ENCODE results near the gene TMPRSS2. TPM values are rescaled to one million over a fixed set of nuclear protein-coding genes. Genes with fewer than 3 reads are reported as not detected.

Gene TMPRSS2
- total and polyA plus RNA-seq, 9 of the 15 experiments (the other 6 are each of a cell fraction or from before 2014, with no cell fraction given) = 0.20 TPM; not detected in 8

- Histone ChIP-seq H3K4me2 (ENCODE audit: insufficient read depth, low read length) (no peak overlapping the region), H3K4me3 (no peak overlapping the region), H3K9ac (ENCODE audit: insufficient read depth in 1 of 2, low read depth in 2 of 2, low read length in 2 of 2) (no peak overlapping the region), H3K27me3 (ENCODE audit: control insufficient read depth in 2 of 2, insufficient read depth in 2 of 2, low read length in 2 of 2) (no peaks in the 10 kb centered on the region; a peak in 1 of 5 replicates), H3K4me1 (replicated peaks in 1 of 2; ENCODE audit: control insufficient read depth in 2 of 2, insufficient read depth in 2 of 2, low read length in 2 of 2) (no peaks in the 10 kb centered on the region), H3K27ac (ENCODE audit: extremely low read depth, low read depth, low read length) (no peak overlapping the region), H3K36me3 (ENCODE audit: control insufficient read depth, insufficient read depth, low read length) (no peaks in the 10 kb centered on the region), H4K20me1 (replicated peaks; ENCODE audit: control insufficient read depth, insufficient read depth, low read length) (no peaks in the 10 kb centered on the region), H3K9me3 (replicated peaks; ENCODE audit: control insufficient read depth, insufficient read depth, low read depth, low read length) (no peaks in the 10 kb centered on the region), H3K9me1 (ENCODE audit: control insufficient read depth, insufficient read depth, low read length) (no peaks in the 10 kb centered on the region), H3K79me2 (ENCODE audit: control insufficient read depth, insufficient read depth, low read length) (no peaks in the 10 kb centered on the region), H2AFZ (ENCODE audit: low read depth, low read length) (no peak overlapping the region)
- ChIA-PET POLR2A (interaction anchor here (0.8 kb wide), 1 partner anchor 11 kb away, joined by 4 read pairs; no protein-coding TSS in a partner anchor), CTCF (ENCODE audit: low intra/inter-chr PET ratio) (no interaction called here)
- TF ChIP-seq STAG1 (CRISPR knock-in tag; IDR thresholded peaks at IDR 0.05; ENCODE audit: borderline replicate concordance) (no peak), CC2D1A (IDR thresholded peaks at IDR 0.05) (no peak), E4F1 (CRISPR knock-in tag; IDR thresholded peaks at IDR 0.05; ENCODE audit: borderline replicate concordance) (no peak), STAT5B (CRISPR knock-in tag; IDR thresholded peaks at IDR 0.05) (no peak), ZNF592 (IDR thresholded peaks at IDR 0.05) (no peak), POLR2AphosphoS5 (IDR thresholded peaks at IDR 0.05; ENCODE audit: control insufficient read depth, insufficient read depth, low read depth, low read length) (no peak), GATAD2B (IDR thresholded peaks at IDR 0.05; ENCODE audit: borderline replicate concordance) (no peak), DMBX1 (CRISPR knock-in tag; IDR thresholded peaks at IDR 0.05; ENCODE audit: borderline replicate concordance) (no peak), RAD21 (CRISPR knock-in tag; conservative IDR thresholded peaks at IDR 0.05 in 1 of 2, IDR thresholded peaks at IDR 0.05 in 1 of 2) (no peak), MCM7 (IDR thresholded peaks at IDR 0.05) (no peak), STAT5A (IDR thresholded peaks at IDR 0.05; ENCODE audit: borderline replicate concordance, low read length) (no peak)
- ATAC-seq (no peak), DNase-seq (ENCODE audit: extremely low read depth in 1 of 4, low spot score in 3 of 4) (no peak), FAIRE-seq (no peak)
- BruUV-seq (replicated peaks) = no TSS peak
- in situ Hi-C loops (cut with MboI) (no loop called here), intact Hi-C loops (cut with micrococcal nuclease) (loop anchor here (10.0 kb wide), 1 partner anchor 327 kb away; no protein-coding TSS in a partner anchor)
- WGBS (ENCODE audit: insufficient coverage, low coverage, missing lambda C conversion rate) = 2% methylated on average over 16 of the region's 16 CpGs
These were observed 55.9 kb downstream of the TMPRSS2 start for GRCh38 chr21:41451753-41452676.
